ENCODE data around the gene THRB. TPM values are rescaled to one million over a fixed set of nuclear protein-coding genes. Genes with fewer than 3 reads are reported as not detected.

The THRB gene
- total and polyA plus RNA-seq, 2 experiments from 2014 or later, result 3.3 to 5.1 TPM

DNA sequence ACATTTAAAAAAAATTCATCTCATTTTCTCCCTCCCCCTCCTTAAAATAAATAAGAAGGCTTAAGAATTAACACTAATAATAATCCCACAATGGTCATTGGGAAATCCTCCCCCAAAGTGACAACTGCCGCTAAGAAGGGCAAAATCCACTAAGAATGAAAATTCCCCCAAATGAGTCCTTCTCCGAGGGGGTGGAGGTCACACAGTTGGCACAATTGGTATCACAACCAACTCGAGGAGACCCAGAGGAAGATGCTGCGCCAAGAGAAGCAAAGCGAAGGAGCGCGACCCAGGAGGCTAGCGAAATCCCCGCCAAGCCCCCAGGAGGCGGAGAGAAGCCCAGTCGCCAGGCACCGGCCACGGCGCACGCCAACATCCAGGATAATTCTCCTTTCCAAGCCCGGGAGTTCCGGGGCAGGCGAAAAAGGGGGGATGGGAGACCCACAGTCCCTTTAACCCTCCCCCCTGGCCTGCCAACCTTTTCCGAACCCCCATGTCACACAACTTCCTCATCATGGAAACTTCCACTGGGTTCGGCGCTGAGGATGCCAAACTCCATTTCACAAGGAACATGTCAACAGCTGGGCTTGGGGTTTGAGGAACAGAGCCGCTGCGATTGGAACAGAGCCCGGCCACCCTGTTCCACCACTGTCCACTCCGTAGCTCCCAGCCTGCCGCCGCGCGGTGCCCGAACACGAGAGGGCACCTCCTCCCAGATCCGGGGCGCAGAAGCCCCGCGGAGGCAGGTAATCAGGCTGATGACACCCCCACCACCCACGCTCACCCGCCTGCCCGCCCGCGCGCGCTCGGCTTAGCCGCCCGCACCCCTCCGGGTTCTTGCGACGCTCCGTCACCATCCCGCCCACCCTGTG, 668 bp downstream of the THRB start:
- peak overlapping the region; percentile 87 for H2AFZ ChIP-seq
- peak; percentile 71 for DNase-seq

DNA sequence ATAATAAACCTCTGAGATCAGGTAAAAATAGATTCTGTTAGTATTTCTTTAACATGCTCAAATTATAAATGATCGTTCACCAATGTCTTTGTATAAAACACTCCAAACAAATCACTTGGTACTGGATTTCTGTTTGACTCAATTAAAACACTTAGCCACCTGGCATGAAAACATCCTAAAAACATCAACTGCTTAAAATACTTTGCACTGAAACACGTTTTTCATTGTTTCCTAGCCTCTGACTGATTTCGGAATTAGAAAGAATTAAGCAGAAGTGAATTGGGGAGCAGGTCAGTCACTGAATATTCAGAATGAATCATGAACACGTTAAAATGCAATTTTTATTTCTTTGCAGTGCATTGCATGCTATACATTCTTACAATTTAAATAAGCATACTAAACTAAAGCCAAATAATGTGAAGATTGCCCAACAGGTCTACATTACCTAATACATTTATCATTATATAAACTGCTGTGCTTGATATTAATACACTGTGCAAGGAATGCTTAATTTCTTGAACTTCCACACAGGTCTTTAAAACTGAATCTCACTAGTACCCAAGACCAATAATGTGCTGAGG, 1.6 kb downstream of the THRB start:
- H3K4me1 ChIP-seq (ENCODE audit: insufficient read depth), result peaks cover 29% of the 10 kb centered on the region
- H3K79me2 ChIP-seq (ENCODE audit: insufficient read depth), result peaks cover 52% of the 10 kb centered on the region
- no peaks in the 10 kb centered on the region for H3K9me2 ChIP-seq (ENCODE audit: insufficient read depth)
- no peak overlapping the region for H3K27ac ChIP-seq
- H3F3A ChIP-seq (ENCODE audit: insufficient read depth), result peaks cover 19% of the 10 kb centered on the region; the same call in 1 of the 2 replicates
- DNase-seq, result peak; percentile 18
- peak overlapping the region; percentile 77 for H3K4me3 ChIP-seq
- no peaks in the 10 kb centered on the region for H4K20me1 ChIP-seq (ENCODE audit: insufficient read depth)
- in situ Hi-C loops (cut with MboI), result no loop called here
- no peak for TF ChIP-seq EZH2 (IDR thresholded peaks at IDR 0.05; ENCODE audit: insufficient read depth, poor library complexity, severe bottlenecking)
- no peak for TF ChIP-seq EZH2phosphoT487 (IDR thresholded peaks at IDR 0.05; ENCODE audit: insufficient read depth, low read depth)
- H3K27me3 ChIP-seq (replicated peaks; ENCODE audit: insufficient read depth), result no peaks in the 10 kb centered on the region
- peak overlapping the region; percentile 87 for H2AFZ ChIP-seq
- H3K9ac ChIP-seq, result peak overlapping the region; percentile 80
- no peaks in the 10 kb centered on the region for H3K36me3 ChIP-seq (ENCODE audit: low read depth)
- H3K4me2 ChIP-seq (ENCODE audit: unreplicated experiment), result peak overlapping the region; percentile 91
- 13 to 17% methylated on average over 4 of the region's 4 CpGs for WGBS, 2 experiments (ENCODE audit: low coverage in 1 of 2, low lambda C conversion rate in 2 of 2, missing lambda C conversion rate in 2 of 2)
- H3K9me3 ChIP-seq (ENCODE audit: low read depth), result no peaks in the 10 kb centered on the region

More for the DNA sequence above, 668 bp downstream of the THRB start:
- Histone ChIP-seq H3K4me1 (ENCODE audit: insufficient read depth) (peaks cover 29% of the 10 kb centered on the region), H3K36me3 (ENCODE audit: low read depth) (no peaks in the 10 kb centered on the region), H4K20me1 (ENCODE audit: insufficient read depth) (no peaks in the 10 kb centered on the region), H3K79me2 (ENCODE audit: insufficient read depth) (peaks cover 43% of the 10 kb centered on the region), H3K4me3 (peak overlapping the region; percentile 77), H3K27me3 (replicated peaks; ENCODE audit: insufficient read depth) (no peaks in the 10 kb centered on the region), H3K4me2 (ENCODE audit: unreplicated experiment) (peak overlapping the region; percentile 91), H3K27ac (peak overlapping the region; percentile 37), H3F3A (ENCODE audit: insufficient read depth) (peaks cover 19% of the 10 kb centered on the region; the same call in 1 of the 2 replicates), H3K9ac (peak overlapping the region; percentile 80), H3K9me3 (ENCODE audit: low read depth) (no peaks in the 10 kb centered on the region), H3K9me2 (ENCODE audit: insufficient read depth) (no peaks in the 10 kb centered on the region)
- 0 to 1% methylated on average over 42 to 49 of the region's 50 CpGs for WGBS, 2 experiments (ENCODE audit: low coverage in 1 of 2, low lambda C conversion rate in 2 of 2, missing lambda C conversion rate in 2 of 2)
- TF ChIP-seq EZH2 (IDR thresholded peaks at IDR 0.05; ENCODE audit: insufficient read depth, poor library complexity, severe bottlenecking), result no peak
- no peak for TF ChIP-seq EZH2phosphoT487 (IDR thresholded peaks at IDR 0.05; ENCODE audit: insufficient read depth, low read depth)
- in situ Hi-C loops (cut with MboI), result no loop called here

DNA sequence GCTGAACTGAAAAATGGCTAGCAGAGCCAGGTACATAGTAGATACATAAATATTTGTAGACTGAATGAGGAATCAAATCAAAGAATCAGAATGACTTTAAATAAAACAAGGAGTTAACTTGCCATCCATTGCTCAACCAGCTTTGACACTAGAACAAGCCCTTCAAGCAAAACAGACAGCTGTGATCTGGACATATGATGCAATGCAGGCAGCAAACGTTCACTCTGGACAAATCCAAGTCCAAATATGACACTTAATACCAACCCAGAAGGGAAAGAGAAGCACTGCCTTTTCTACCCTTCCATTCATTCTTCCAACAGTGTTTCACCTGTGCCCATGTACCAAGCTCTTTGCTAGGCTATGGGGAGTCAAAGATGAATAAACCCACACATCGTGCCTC, 4.5 kb downstream of the THRB start:
- Histone ChIP-seq H3K36me3 (ENCODE audit: low read depth) (no peaks in the 10 kb centered on the region), H3K9me2 (ENCODE audit: insufficient read depth) (no peaks in the 10 kb centered on the region), H3K79me2 (ENCODE audit: insufficient read depth) (peaks cover 71% of the 10 kb centered on the region), H3K27ac (no peak overlapping the region), H3K4me1 (ENCODE audit: insufficient read depth) (peaks cover 37% of the 10 kb centered on the region), H3K27me3 (replicated peaks; ENCODE audit: insufficient read depth) (no peaks in the 10 kb centered on the region), H3F3A (ENCODE audit: insufficient read depth) (peaks cover 11% of the 10 kb centered on the region; the same call in 1 of the 2 replicates), H2AFZ (no peak overlapping the region), H3K4me2 (ENCODE audit: unreplicated experiment) (peak overlapping the region; percentile 16), H4K20me1 (ENCODE audit: insufficient read depth) (no peaks in the 10 kb centered on the region), H3K9me3 (ENCODE audit: low read depth) (no peaks in the 10 kb centered on the region), H3K4me3 (no peak overlapping the region), H3K9ac (no peak overlapping the region)
- whole genome bisulfite sequencing, 2 experiments (ENCODE audit: low coverage in 1 of 2, low lambda C conversion rate in 2 of 2, missing lambda C conversion rate in 2 of 2), result 22 to 39% methylated on average over 2 of the region's 2 CpGs
- TF ChIP-seq EZH2phosphoT487 (IDR thresholded peaks at IDR 0.05; ENCODE audit: insufficient read depth, low read depth) (no peak), EZH2 (IDR thresholded peaks at IDR 0.05; ENCODE audit: insufficient read depth, poor library complexity, severe bottlenecking) (no peak)
- DNase-seq, result peak; percentile 20
- in situ Hi-C loops (cut with MboI), result no loop called here

DNA sequence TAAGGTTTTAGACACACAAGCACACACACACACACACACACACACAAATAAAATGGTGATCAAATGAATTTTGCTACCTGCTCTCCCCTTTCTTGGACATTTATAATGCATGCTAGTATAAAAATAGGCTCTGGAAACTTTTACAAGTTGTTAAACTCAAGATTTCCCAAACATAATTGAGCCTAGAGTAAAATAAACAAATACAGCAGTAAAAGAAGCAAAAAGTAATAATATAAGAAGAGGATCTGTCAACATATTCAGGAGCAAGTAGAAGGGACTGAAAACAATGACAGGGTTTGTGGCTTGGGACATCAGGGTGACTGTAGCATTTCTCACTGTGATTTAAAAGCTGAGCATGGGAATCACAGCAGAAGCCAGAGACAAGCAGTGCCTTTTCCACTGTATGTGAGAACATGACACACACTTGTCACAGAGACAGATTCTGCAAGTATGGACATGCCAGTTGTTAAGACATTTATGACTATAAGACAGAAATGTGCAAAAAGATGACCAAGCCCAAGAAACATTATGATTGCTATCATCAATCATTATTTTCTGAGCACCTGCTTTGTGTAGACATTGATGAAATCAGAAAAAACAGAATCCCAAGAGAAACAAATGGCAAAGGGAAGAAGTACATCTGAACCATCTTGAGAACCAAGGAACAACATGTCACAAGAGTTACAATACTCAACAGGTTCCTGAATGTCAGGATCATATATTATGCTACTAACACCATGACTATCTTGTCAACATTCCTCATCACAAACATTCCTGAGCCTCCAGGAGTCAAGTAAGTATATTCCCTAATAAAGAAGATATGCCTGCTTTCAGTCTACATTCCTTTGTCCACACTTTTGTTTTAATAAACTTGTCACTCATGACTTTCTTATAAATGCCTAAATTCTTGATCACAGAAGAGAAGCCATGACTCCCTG, 7.1 kb downstream of the THRB start:
- Histone ChIP-seq H3K36me3 (ENCODE audit: low read depth) (no peaks in the 10 kb centered on the region), H3F3A (ENCODE audit: insufficient read depth) (no peaks in the 10 kb centered on the region), H2AFZ (no peak overlapping the region), H3K9ac (no peak overlapping the region), H3K9me3 (ENCODE audit: low read depth) (no peaks in the 10 kb centered on the region), H3K79me2 (ENCODE audit: insufficient read depth) (peaks cover 72% of the 10 kb centered on the region), H4K20me1 (ENCODE audit: insufficient read depth) (no peaks in the 10 kb centered on the region), H3K27me3 (replicated peaks; ENCODE audit: insufficient read depth) (no peaks in the 10 kb centered on the region), H3K4me2 (ENCODE audit: unreplicated experiment) (no peak overlapping the region), H3K27ac (no peak overlapping the region), H3K4me1 (ENCODE audit: insufficient read depth) (peaks cover 24% of the 10 kb centered on the region), H3K4me3 (no peak overlapping the region), H3K9me2 (ENCODE audit: insufficient read depth) (no peaks in the 10 kb centered on the region)
- no peak for DNase-seq
- no peak for TF ChIP-seq EZH2 (IDR thresholded peaks at IDR 0.05; ENCODE audit: insufficient read depth, poor library complexity, severe bottlenecking)
- no peak for TF ChIP-seq EZH2phosphoT487 (IDR thresholded peaks at IDR 0.05; ENCODE audit: insufficient read depth, low read depth)
- in situ Hi-C loops (cut with MboI), result no loop called here

All from GM23248 (cell line).